SU-DHL-6 (cell line): ENCODE data around the gene RANBP17.

Source experiments
- H2AFZ ChIP-seq: fragments of 200-600 bp; sonication (generic); 2 replicates; pipeline ENCODE4 v1.6.1; 2014; ENCODE audit warnings: low read depth, mild to moderate bottlenecking, moderate library complexity, mixed read lengths, antibody characterized with exemption, low read length; ENCODE audit not compliant: severe bottlenecking
- H3F3A ChIP-seq: fragments of 200-600 bp; shearing (Covaris generic); 2 replicates; pipeline ENCODE4 v1.6.0; 2016; ENCODE audit warnings: antibody characterized with exemption, mild to moderate bottlenecking; ENCODE audit not compliant: insufficient read depth
- H3K27ac ChIP-seq: fragments of 200-600 bp; sonication (generic); 2 replicates; pipeline ENCODE4 v1.5.1; 2016; ENCODE audit warnings: low read depth, mild to moderate bottlenecking, low read length, moderate library complexity, mixed read lengths
- H3K27me3 ChIP-seq: fragments of 200-600 bp; sonication (generic), shearing (Covaris generic); 2 replicates; pipeline ENCODE4 v1.6.0; 2014; ENCODE audit warnings: mild to moderate bottlenecking, low read length
- H3K36me3 ChIP-seq: fragments of 200-600 bp; sonication (generic); 2 replicates; pipeline ENCODE4 v1.6.1; 2014; ENCODE audit warnings: mild to moderate bottlenecking, low read length, mixed read lengths
- H3K4me2 ChIP-seq: fragments of 300-600, 200-600 bp; shearing (Covaris generic), sonication (generic); 2 replicates; pipeline ENCODE4 v1.6.0; 2014; ENCODE audit warnings: low read length, low read depth, mild to moderate bottlenecking; ENCODE audit not compliant: poor library complexity, severe bottlenecking
- H3K4me3 ChIP-seq: fragments of 200-600 bp; sonication (generic); 2 replicates; pipeline ENCODE4 v1.5.1; 2014; ENCODE audit warnings: antibody characterized with exemption, low read length, mild to moderate bottlenecking, mixed read lengths; ENCODE audit not compliant: insufficient read depth, poor library complexity, severe bottlenecking
- H3K79me2 ChIP-seq: fragments of 200-600 bp; sonication (generic); 2 replicates; pipeline ENCODE4 v1.6.1; 2014; ENCODE audit warnings: mild to moderate bottlenecking, low read length, moderate library complexity; ENCODE audit not compliant: insufficient read depth
- H3K9ac ChIP-seq: fragments of 200-600 bp; sonication (generic); 2 replicates; pipeline ENCODE4 v1.7.0; 2014; ENCODE audit warnings: mild to moderate bottlenecking, low read length
- H3K9me2 ChIP-seq: fragments of 200-600 bp; sonication (generic); replicated peaks from 2 replicates; pipeline ENCODE4 v1.6.1; 2014; ENCODE audit warnings: low read length; ENCODE audit not compliant: insufficient read depth
- H3K9me3 ChIP-seq: fragments of 200-600 bp; sonication (generic); 2 replicates; pipeline ENCODE4 v1.6.1; 2014; ENCODE audit warnings: low read length, mixed read lengths; ENCODE audit not compliant: insufficient read depth
- H4K20me1 ChIP-seq: fragments of 200-600 bp; sonication (generic); 2 replicates; pipeline ENCODE4 v1.6.1; 2014; ENCODE audit warnings: low read depth, mild to moderate bottlenecking, antibody characterized with exemption, low read length, moderate library complexity, mixed read lengths
- CTCF ChIP-seq: fragments of 200-600 bp; sonication (generic); IDR thresholded peaks from one replicate; pipeline ENCODE4 v1.5.1; 2017; ENCODE audit warnings: antibody characterized with exemption, mild to moderate bottlenecking, low read length, moderate library complexity; ENCODE audit not compliant: insufficient read depth, poor library complexity, severe bottlenecking
- EZH2phosphoT487 ChIP-seq: fragments of 200-600 bp; sonication (generic), shearing (Covaris generic); conservative IDR thresholded peaks from 2 replicates; pipeline ENCODE4 v1.6.1; 2018; ENCODE audit warnings: mild to moderate bottlenecking, antibody characterized with exemption, low read length, moderate library complexity, mixed read lengths

RANBP17 gene

GRCh38 chr5:170861917-170862766, at the start of gene RANBP17:
Gene RANBP17, plus strand, starts transcription at chr5:170862018.
- H3K79me2 ChIP-seq: no peaks in the 10 kb centered on the region
- H3K27ac ChIP-seq: no peak within 1 kb of the TSS
- H3F3A ChIP-seq: no peaks in the 10 kb centered on the region
- H3K4me2 ChIP-seq: no peak within 1 kb of the TSS
- TF ChIP-seq CTCF (no peak), EZH2phosphoT487 (no peak)
- H3K9me3 ChIP-seq: peaks cover 13% of the 10 kb centered on the region; the same call in 1 of the 2 replicates
- H3K9me2 ChIP-seq: no peaks in the 10 kb centered on the region
- no peak within 1 kb of the TSS for H3K4me3 ChIP-seq
- H3K36me3 ChIP-seq: no peaks in the 10 kb centered on the region
- no peak within 1 kb of the TSS for H2AFZ ChIP-seq
- no peak within 1 kb of the TSS for H3K9ac ChIP-seq
- no peaks in the 10 kb centered on the region for H4K20me1 ChIP-seq
- no peaks in the 10 kb centered on the region for H3K27me3 ChIP-seq

- Histone ChIP-seq H3K27me3 (no peaks in the 10 kb centered on the region), H3K9me2 (no peaks in the 10 kb centered on the region)
Measured at GRCh38 chr5:170813231-170813630, 48.6 kb upstream of the RANBP17 start.

GRCh38 chr5:170817195-170817594, 44.6 kb upstream of the RANBP17 start:
- Histone ChIP-seq H3K4me2 (no peak overlapping the region), H4K20me1 (no peaks in the 10 kb centered on the region)
- no peak for TF ChIP-seq CTCF

More at GRCh38 chr5:170813231-170813630, 48.6 kb upstream of the RANBP17 start:
- no peaks in the 10 kb centered on the region for H3F3A ChIP-seq
- H3K9ac ChIP-seq: no peak overlapping the region
- H3K9me3 ChIP-seq: no peaks in the 10 kb centered on the region
- H3K4me2 ChIP-seq: no peak overlapping the region
- TF ChIP-seq CTCF: no peak
- no peak for TF ChIP-seq EZH2phosphoT487
- H3K27ac ChIP-seq: no peak overlapping the region
- H3K36me3 ChIP-seq: no peaks in the 10 kb centered on the region
- no peaks in the 10 kb centered on the region for H3K79me2 ChIP-seq
- no peak overlapping the region for H3K4me3 ChIP-seq
- H4K20me1 ChIP-seq: no peaks in the 10 kb centered on the region
- no peak overlapping the region for H2AFZ ChIP-seq

More at GRCh38 chr5:170817195-170817594, 44.6 kb upstream of the RANBP17 start:
- Histone ChIP-seq H3K27ac (no peak overlapping the region), H3K9ac (no peak overlapping the region), H3K36me3 (no peaks in the 10 kb centered on the region), H3K9me2 (no peaks in the 10 kb centered on the region), H3K9me3 (no peaks in the 10 kb centered on the region), H3F3A (no peaks in the 10 kb centered on the region), H3K4me3 (no peak overlapping the region), H3K27me3 (no peaks in the 10 kb centered on the region), H2AFZ (no peak overlapping the region), H3K79me2 (no peaks in the 10 kb centered on the region)
